ENCODE data around the gene LUZP4. TPM values are rescaled to one million over a fixed set of nuclear protein-coding genes. Genes with fewer than 3 reads are reported as not detected.

Gene LUZP4, protein sequence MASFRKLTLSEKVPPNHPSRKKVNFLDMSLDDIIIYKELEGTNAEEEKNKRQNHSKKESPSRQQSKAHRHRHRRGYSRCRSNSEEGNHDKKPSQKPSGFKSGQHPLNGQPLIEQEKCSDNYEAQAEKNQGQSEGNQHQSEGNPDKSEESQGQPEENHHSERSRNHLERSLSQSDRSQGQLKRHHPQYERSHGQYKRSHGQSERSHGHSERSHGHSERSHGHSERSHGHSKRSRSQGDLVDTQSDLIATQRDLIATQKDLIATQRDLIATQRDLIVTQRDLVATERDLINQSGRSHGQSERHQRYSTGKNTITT
- total RNA-seq, result not detected

DNA sequence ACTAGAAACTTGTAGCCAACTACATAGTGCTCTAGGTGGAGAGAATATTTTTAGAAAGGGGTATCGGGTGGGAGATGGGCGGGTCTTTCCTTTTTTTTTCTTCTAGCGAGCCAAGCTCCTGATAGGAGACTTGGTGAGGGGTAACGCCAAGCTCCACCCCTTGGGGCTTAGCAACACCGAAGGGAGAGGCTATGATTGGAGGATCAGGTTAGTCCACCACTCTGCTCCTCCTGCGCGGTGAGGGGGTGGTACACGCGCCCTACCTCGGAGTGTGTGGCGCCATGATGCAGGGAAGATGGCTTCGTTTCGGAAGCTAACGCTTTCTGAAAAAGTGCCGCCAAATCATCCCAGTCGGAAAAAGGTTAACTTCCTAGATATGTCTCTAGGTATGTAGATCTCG is at the start of gene LUZP4:
Gene LUZP4, plus strand, starts transcription at position 251 of the 400 bp plus-strand sequence. Its CDS starts 45 bp downstream, at position 296.
- Histone ChIP-seq H3K4me1 (no peaks in the 10 kb centered on the region), H3K4me3 (no peak within 1 kb of the TSS), H3K27ac (no peak within 1 kb of the TSS), H3K9me3 (no peaks in the 10 kb centered on the region), H3K36me3 (no peaks in the 10 kb centered on the region), H3K27me3 (no peaks in the 10 kb centered on the region), H3K9ac (ENCODE audit: low read depth in 2 of 2, low read length in 2 of 2) (no peak within 1 kb of the TSS)
- no peak for DNase-seq
- TF ChIP-seq, protein P1, sequence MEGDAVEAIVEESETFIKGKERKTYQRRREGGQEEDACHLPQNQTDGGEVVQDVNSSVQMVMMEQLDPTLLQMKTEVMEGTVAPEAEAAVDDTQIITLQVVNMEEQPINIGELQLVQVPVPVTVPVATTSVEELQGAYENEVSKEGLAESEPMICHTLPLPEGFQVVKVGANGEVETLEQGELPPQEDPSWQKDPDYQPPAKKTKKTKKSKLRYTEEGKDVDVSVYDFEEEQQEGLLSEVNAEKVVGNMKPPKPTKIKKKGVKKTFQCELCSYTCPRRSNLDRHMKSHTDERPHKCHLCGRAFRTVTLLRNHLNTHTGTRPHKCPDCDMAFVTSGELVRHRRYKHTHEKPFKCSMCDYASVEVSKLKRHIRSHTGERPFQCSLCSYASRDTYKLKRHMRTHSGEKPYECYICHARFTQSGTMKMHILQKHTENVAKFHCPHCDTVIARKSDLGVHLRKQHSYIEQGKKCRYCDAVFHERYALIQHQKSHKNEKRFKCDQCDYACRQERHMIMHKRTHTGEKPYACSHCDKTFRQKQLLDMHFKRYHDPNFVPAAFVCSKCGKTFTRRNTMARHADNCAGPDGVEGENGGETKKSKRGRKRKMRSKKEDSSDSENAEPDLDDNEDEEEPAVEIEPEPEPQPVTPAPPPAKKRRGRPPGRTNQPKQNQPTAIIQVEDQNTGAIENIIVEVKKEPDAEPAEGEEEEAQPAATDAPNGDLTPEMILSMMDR (IDR thresholded peaks at IDR 0.05), result no peak
- intact Hi-C loops (cut with DNase I), result no loop called here

DNA sequence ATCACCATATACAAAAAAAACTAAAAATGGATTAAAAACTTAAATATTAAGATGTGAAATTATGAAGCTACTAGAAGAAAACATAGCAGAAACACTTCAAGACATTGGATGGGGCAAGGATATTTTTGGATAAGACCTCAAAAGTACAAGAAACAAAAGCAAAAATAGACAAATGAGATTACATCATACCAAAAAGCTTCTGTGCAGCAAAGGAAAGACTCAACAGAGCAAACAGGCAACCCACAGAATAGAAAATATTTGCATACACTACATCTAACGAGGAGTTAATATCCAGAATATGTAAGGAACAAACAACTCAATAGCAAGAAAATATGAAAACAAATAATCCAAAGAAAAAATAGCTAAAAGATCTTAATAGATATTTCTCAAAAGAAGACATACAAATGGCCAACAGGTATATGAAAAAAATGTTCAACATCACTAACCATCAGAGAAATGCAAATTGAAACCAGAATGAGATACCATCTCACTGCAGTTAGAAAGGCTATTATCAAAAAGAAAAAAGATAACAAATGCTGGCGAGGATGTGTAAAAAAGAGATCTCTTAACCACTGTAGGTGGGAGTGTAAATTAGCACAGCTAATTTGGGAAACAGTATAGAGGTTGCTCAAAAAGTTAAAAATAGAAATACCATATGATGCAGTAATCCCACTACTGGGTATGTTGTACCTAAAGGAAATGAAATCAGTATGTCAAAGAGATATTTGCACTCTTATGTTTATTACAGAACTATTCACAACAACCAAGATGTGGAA is 37.9 kb upstream of the LUZP4 start:
- Histone ChIP-seq H3K4me1 (no peaks in the 10 kb centered on the region), H3K27me3 (no peaks in the 10 kb centered on the region), H3K27ac (no peak overlapping the region), H3K9me3 (no peaks in the 10 kb centered on the region), H3K9ac (ENCODE audit: low read depth in 2 of 2, low read length in 2 of 2) (no peak overlapping the region), H3K36me3 (no peaks in the 10 kb centered on the region), H3K4me3 (no peak overlapping the region)
- TF ChIP-seq, protein P1 (IDR thresholded peaks at IDR 0.05), result no peak
- intact Hi-C loops (cut with DNase I), result no loop called here
- no peak for DNase-seq

DNA sequence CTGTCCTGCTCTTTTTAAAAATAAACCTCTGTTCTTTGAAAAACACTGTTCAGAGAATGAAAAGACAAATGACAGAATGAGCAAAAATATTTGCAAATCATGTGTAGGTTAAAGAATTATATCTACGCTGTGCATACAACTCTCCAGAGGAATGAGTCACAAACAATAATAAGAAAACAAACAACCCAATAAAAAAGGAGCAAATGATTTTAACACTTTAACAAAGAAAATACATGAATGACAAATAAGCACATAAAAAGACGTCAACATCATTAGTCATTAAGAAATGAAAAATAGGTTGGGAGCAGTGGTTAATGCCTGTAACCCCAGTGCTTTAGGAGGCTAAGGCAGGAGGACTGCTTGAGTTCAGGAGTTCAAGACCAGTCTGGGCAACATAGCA is 34.5 kb upstream of the LUZP4 start:
- Histone ChIP-seq H3K36me3 (no peaks in the 10 kb centered on the region), H3K27me3 (no peaks in the 10 kb centered on the region), H3K4me1 (no peaks in the 10 kb centered on the region), H3K4me3 (no peak overlapping the region), H3K9ac (ENCODE audit: low read depth in 2 of 2, low read length in 2 of 2) (no peak overlapping the region), H3K27ac (no peak overlapping the region), H3K9me3 (no peaks in the 10 kb centered on the region)
- TF ChIP-seq, protein P1 (IDR thresholded peaks at IDR 0.05), result no peak
- intact Hi-C loops (cut with DNase I), result no loop called here
- DNase-seq, result no peak

DNA sequence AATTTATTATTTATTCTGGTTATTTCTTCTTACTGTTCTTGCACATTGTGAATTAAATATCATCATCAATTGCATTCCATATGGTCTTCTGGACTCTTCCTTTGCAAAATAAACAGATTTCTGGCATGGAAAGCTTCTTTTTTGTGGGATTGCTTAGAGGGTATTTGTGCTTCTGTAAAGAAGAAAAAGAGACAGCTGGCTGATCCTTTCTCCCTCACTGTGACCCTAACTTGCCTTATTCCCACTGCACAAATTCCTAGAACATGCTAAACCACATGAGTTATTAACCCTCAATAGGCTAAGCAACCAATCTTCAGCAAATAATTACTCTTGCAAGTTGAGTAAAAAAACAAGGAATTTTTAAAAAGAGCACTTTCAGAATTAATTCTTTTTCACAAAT is 31.8 kb upstream of the LUZP4 start:
- no peaks in the 10 kb centered on the region for H3K4me1 ChIP-seq
- no peaks in the 10 kb centered on the region for H3K36me3 ChIP-seq
- no peak for DNase-seq
- TF ChIP-seq, protein P1 (IDR thresholded peaks at IDR 0.05), result no peak
- intact Hi-C loops (cut with DNase I), result no loop called here
- no peak overlapping the region for H3K4me3 ChIP-seq
- no peaks in the 10 kb centered on the region for H3K9me3 ChIP-seq
- H3K9ac ChIP-seq (ENCODE audit: low read depth in 2 of 2, low read length in 2 of 2), result no peak overlapping the region
- H3K27ac ChIP-seq, result no peak overlapping the region
- no peaks in the 10 kb centered on the region for H3K27me3 ChIP-seq

DNA sequence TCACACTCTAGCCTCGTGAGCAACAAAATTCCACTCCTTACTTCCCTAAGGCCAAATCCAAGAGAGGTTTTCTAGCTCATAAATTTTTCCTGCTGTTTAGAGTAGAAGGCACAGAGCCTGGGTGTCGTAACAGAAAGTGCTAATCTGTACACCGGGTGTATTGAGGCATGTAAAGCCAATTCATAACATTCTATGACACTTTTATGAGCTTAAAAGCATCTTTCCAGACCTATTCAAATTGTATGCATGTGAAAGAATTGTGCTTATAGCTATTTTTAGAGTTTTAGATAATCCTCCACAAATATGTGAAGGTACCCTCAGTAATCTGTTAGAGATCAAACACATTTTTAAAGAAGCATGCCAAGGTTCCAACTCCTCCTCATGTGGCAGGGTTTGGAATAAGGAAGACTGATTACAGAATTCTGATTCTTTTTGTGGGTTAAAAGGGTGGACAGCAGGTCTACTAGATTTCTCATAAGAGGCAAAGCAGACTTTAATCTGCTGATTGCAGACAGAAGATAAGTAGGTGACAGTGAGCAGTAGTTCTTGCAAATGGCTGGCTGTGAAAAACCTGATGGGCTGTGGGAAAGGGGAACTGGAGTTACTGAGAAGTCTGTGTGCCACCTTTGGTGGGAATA is 30.2 kb upstream of the LUZP4 start:
- H3K36me3 ChIP-seq, result no peaks in the 10 kb centered on the region
- DNase-seq, result no peak
- no peaks in the 10 kb centered on the region for H3K9me3 ChIP-seq
- no peaks in the 10 kb centered on the region for H3K4me1 ChIP-seq
- no peak overlapping the region for H3K27ac ChIP-seq
- TF ChIP-seq, protein P1 (IDR thresholded peaks at IDR 0.05), result no peak
- no peaks in the 10 kb centered on the region for H3K27me3 ChIP-seq
- intact Hi-C loops (cut with DNase I), result no loop called here
- H3K4me3 ChIP-seq, result no peak overlapping the region
- H3K9ac ChIP-seq (ENCODE audit: low read depth in 2 of 2, low read length in 2 of 2), result no peak overlapping the region

All from colonic mucosa (tissue), 4 donors.